ENCODE measurements around the gene CCL21.

DNA sequence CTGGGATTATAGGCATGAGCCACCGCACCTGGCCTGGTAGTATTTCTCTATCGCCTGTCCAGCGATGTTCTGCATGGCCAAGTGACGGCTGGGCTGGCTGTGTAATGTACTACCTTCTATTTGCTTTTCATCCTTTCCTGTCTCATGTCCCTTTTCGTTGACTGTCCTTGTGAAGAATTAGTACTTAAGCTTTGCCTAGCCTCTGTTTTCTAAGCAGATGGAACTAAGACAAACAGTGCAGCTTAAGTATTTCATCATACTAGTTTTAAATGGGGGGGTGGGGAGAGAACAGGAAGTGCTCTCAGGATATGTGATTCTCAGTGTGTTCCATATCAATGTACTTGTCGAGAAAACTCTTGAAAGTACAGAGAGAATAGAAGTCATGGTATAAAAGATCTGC lies 31.7 kb upstream of the CCL21 start:
- TF ChIP-seq, protein P1, sequence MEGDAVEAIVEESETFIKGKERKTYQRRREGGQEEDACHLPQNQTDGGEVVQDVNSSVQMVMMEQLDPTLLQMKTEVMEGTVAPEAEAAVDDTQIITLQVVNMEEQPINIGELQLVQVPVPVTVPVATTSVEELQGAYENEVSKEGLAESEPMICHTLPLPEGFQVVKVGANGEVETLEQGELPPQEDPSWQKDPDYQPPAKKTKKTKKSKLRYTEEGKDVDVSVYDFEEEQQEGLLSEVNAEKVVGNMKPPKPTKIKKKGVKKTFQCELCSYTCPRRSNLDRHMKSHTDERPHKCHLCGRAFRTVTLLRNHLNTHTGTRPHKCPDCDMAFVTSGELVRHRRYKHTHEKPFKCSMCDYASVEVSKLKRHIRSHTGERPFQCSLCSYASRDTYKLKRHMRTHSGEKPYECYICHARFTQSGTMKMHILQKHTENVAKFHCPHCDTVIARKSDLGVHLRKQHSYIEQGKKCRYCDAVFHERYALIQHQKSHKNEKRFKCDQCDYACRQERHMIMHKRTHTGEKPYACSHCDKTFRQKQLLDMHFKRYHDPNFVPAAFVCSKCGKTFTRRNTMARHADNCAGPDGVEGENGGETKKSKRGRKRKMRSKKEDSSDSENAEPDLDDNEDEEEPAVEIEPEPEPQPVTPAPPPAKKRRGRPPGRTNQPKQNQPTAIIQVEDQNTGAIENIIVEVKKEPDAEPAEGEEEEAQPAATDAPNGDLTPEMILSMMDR (IDR thresholded peaks at IDR 0.05) = no peak
- no peak for TF ChIP-seq TCF7L2 (IDR thresholded peaks at IDR 0.05; ENCODE audit: low read depth, low read length)
- TF ChIP-seq POLR2AphosphoS5 (IDR thresholded peaks at IDR 0.05; ENCODE audit: low read depth, low read length) = no peak
- no peak for TF ChIP-seq SIN3A (IDR thresholded peaks at IDR 0.05; ENCODE audit: borderline replicate concordance, insufficient read depth, low read depth, low read length)
